Right lobe of liver (tissue), 4 donors: Measurements from ENCODE around the gene AGFG2.

Source experiments
- CTCF ChIP-seq, 4 donors: fragments of 200-600 bp in 3 of 4; fragments of 450-650 bp in 1 of 4; IDR thresholded peaks; one replicate each; pipeline versions ENCODE4 v1.5.1 to v1.8.0; 2016 to 2022; ENCODE audit warnings: antibody characterized with exemption in 4 of 4, mild to moderate bottlenecking in 2 of 4
- POLR2A ChIP-seq: fragments of 450-650 bp; IDR thresholded peaks from one replicate; pipeline ENCODE4 v1.6.1; 2017; ENCODE audit warnings: antibody characterized with exemption, mild to moderate bottlenecking
- donor health status: DM: no; HTN: no; CAD: no.
- donor health status: DM: no; HTN: no; CAD: no.
- donor health status: DM: no; HTN: yes; CAD: no.

- no peak for TF ChIP-seq CTCF (IDR thresholded peaks at IDR 0.05)
- no peak for TF ChIP-seq POLR2A
Measured at GRCh38 chr7:100556541-100556940, 17.5 kb downstream of the AGFG2 start.
